Esophagus muscularis mucosa (tissue), 4 donors: ENCODE measurements around the gene SND1.

Experiments used
- EP300 ChIP-seq: sonication (generic); formaldehyde crosslinking; IDR thresholded peaks from one replicate; pipeline ENCODE4 v1.6.1; 2017; ENCODE audit warnings: antibody characterized with exemption
- POLR2A ChIP-seq: fragments of 450-650 bp; IDR thresholded peaks from one replicate; pipeline ENCODE4 v1.6.1; 2017; ENCODE audit warnings: antibody characterized with exemption, moderate library complexity, mild to moderate bottlenecking, low read depth
- POLR2AphosphoS5 ChIP-seq, 2 donors: sonication (generic); formaldehyde crosslinking; IDR thresholded peaks; one replicate each; pipeline ENCODE4 v1.6.1; 2017; ENCODE audit warnings: antibody characterized with exemption in 2 of 2
- TF ChIP-seq, protein P1 (sequence below), 3 experiments: fragments of 200-600 bp in 2 of 3; fragments of 450-650 bp in 1 of 3; sonication (generic) in 2 of 3; IDR thresholded peaks; one replicate each; pipeline ENCODE4 v1.5.1; 2017 to 2019; ENCODE audit warnings: antibody characterized with exemption in 3 of 3, mild to moderate bottlenecking in 2 of 3, moderate library complexity in 1 of 3

- TF ChIP-seq, protein P1, sequence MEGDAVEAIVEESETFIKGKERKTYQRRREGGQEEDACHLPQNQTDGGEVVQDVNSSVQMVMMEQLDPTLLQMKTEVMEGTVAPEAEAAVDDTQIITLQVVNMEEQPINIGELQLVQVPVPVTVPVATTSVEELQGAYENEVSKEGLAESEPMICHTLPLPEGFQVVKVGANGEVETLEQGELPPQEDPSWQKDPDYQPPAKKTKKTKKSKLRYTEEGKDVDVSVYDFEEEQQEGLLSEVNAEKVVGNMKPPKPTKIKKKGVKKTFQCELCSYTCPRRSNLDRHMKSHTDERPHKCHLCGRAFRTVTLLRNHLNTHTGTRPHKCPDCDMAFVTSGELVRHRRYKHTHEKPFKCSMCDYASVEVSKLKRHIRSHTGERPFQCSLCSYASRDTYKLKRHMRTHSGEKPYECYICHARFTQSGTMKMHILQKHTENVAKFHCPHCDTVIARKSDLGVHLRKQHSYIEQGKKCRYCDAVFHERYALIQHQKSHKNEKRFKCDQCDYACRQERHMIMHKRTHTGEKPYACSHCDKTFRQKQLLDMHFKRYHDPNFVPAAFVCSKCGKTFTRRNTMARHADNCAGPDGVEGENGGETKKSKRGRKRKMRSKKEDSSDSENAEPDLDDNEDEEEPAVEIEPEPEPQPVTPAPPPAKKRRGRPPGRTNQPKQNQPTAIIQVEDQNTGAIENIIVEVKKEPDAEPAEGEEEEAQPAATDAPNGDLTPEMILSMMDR (IDR thresholded peaks at IDR 0.05) = peak in 2 of 3 experiments; percentile 4 to 37
- TF ChIP-seq EP300 = no peak
- TF ChIP-seq POLR2AphosphoS5 (IDR thresholded peaks at IDR 0.05) = no peak
- TF ChIP-seq POLR2A = no peak
Measured at GRCh38 chr7:127629268-127629854, 22.6 kb upstream of the SND1 start.
